Measurements from ENCODE around the gene TENM4. TPM values are rescaled to one million over a fixed set of nuclear protein-coding genes. Genes with fewer than 3 reads are reported as not detected.

Gene TENM4
- total RNA-seq, 1 donor: 10.4 TPM

DNA sequence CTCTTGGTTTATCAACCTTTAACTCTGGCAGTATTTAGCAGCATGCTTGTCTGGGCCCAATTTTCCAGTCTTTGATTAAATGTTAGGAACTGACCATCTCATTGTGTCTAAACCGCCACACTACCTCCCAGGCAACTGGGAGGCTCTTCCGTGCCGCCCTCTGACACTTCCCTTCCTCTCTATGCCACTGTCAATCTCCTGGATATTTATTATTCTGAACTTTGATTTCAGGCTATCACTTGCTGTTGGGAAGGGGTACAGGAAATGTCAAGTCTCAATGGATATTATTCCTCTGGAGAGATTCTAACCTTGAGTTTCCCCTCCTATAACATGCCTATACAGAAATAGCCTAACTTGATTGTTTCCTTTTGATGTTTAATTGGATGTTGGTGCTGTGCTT, 643.3 kb downstream of the TENM4 start:
- H3K4me3 ChIP-seq (ENCODE audit: low read depth, low read length): no peak overlapping the region
- TF ChIP-seq, protein P1, sequence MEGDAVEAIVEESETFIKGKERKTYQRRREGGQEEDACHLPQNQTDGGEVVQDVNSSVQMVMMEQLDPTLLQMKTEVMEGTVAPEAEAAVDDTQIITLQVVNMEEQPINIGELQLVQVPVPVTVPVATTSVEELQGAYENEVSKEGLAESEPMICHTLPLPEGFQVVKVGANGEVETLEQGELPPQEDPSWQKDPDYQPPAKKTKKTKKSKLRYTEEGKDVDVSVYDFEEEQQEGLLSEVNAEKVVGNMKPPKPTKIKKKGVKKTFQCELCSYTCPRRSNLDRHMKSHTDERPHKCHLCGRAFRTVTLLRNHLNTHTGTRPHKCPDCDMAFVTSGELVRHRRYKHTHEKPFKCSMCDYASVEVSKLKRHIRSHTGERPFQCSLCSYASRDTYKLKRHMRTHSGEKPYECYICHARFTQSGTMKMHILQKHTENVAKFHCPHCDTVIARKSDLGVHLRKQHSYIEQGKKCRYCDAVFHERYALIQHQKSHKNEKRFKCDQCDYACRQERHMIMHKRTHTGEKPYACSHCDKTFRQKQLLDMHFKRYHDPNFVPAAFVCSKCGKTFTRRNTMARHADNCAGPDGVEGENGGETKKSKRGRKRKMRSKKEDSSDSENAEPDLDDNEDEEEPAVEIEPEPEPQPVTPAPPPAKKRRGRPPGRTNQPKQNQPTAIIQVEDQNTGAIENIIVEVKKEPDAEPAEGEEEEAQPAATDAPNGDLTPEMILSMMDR (IDR thresholded peaks at IDR 0.05; ENCODE audit: insufficient read depth, low read depth, low read length): no peak
- no peak for DNase-seq (ENCODE audit: low read depth)

DNA sequence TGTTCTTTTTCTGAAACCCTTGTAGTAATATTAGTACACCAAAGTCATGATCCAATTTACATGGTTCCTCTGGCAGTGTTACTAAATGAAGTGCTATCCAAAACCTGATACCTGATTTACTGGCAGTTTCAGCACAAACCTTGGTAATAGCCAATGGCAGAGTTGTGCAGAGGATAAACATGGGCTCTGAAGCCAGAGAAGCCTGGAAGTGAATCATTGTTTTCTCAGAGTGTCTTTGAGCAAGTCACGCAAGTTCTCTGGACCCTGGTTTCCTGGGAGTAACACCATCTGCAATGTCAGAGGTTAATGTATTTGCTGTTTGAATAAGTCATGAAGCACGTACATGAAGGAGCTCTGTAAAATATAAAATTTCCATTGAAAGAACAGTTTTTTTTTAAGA, 643.9 kb downstream of the TENM4 start:
- TF ChIP-seq, protein P1 (IDR thresholded peaks at IDR 0.05; ENCODE audit: insufficient read depth, low read depth, low read length): no peak
- DNase-seq (ENCODE audit: low read depth): peak; percentile 93
- H3K4me3 ChIP-seq (ENCODE audit: low read depth, low read length): no peak overlapping the region

DNA sequence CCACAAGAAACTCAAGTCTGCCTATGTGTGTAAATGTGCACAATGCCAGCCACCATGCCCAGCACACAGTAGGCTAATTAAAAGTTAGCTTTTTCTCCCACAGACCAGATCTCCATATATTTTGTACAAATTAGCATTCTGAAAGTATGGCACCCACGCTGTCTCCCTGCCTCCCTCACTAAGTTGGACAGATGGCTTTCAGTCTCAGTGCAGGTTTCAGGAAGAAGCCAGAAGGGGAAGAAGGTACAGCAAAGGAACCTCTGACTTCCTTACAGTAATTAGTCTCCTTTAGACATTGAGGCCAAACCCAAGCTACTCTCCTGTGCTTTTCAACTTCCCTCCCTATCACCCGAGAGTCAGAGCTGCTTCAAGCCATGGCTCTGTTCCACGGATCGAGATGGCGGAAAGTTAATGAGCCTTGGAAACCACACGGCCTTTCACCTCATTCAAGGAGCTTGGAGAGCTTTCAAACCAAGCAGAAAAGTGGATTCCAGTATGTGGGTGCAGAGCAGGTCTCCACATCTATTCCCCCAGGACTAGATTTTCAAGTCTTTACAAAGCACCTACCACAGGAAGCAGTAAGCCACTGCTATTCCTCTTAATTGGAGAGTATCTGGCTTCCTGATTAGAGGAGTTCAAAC, 645.1 kb downstream of the TENM4 start:
- H3K4me3 ChIP-seq (ENCODE audit: low read depth, low read length): no peak overlapping the region
- DNase-seq (ENCODE audit: low read depth): no peak
- TF ChIP-seq, protein P1 (IDR thresholded peaks at IDR 0.05; ENCODE audit: insufficient read depth, low read depth, low read length): no peak

DNA sequence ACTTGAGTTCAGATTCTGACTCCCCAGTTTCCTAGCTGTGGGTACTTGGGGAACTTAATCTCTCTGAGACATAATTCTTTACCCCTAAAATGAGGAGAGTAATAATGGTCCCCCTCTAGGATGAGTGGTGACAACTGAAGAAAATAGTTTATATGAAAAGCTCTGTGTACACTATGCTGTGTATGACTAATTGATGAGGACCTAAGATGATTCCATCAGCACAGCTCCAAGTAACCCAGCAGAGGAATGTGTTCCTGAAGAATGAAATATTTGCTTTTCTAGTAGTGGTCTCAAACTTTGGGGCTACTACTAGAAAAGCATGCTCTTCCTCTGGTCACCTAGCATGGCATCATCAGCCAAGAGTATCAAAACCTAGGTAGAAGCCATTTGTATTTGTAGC, 648.9 kb downstream of the TENM4 start:
- no peak overlapping the region for H3K4me3 ChIP-seq (ENCODE audit: low read depth, low read length)
- DNase-seq (ENCODE audit: low read depth): no peak
- TF ChIP-seq, protein P1 (IDR thresholded peaks at IDR 0.05; ENCODE audit: insufficient read depth, low read depth, low read length): no peak

DNA sequence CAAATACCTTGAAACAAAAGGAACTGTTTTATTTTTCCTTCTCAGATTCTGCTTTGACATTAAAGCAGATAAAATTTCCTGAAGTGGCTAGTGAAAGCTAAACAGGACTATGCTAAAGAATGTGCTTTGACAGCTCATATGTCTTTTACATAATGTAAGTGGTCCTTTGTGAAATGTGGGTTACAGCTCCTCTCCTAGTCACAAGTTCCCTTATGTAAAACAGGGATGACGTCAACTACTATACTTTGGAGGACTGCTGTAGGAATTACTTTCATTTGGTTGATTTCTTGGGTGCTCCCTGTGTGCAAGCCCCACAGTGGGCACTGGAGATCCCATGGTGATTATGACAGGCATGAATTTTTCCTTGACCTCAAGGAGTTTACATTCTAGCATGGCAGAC, 649.6 kb downstream of the TENM4 start:
- TF ChIP-seq, protein P1 (IDR thresholded peaks at IDR 0.05; ENCODE audit: insufficient read depth, low read depth, low read length): no peak
- no peak overlapping the region for H3K4me3 ChIP-seq (ENCODE audit: low read depth, low read length)
- peak; percentile 65 for DNase-seq (ENCODE audit: low read depth)

DNA sequence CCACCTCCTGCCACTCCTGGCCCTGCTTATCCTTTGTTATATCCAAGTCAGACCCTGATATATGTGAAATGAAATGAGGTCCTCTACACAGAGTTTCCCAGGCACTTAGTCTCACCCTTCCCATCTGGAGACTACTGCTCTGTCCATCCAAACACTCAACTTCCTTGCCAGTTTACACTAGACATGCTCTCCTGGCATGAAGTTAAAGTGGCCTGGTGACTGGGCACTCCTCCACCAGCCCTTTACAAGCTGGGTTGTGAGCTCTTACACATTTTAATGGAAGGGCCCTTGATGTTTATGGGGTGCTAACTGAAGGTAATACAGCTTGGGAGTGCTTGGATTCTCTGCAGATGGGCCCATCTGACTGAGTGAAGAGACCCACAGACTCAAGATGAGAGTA, 650.0 kb downstream of the TENM4 start:
- TF ChIP-seq, protein P1 (IDR thresholded peaks at IDR 0.05; ENCODE audit: insufficient read depth, low read depth, low read length): no peak
- no peak overlapping the region for H3K4me3 ChIP-seq (ENCODE audit: low read depth, low read length)
- no peak for DNase-seq (ENCODE audit: low read depth)

DNA sequence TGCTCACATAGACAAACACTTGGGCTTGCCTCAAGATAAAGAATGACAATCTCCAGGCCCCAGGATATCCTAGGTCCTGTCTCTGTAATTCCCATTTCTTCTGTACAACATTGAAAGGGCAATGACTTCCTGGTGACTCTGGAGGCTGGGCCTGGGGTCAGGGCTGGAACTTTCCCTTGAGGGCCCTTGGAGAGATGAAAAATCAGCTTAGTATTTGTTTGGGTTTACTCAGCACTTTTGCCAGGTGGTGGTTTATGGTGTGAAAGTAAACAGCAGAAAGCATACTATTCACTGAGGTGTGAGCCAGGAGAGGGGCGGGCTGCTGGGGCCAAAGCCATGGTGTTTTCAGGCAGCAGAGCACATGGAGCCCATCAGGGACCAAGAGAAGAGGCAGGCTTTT, 651.5 kb downstream of the TENM4 start:
- DNase-seq (ENCODE audit: low read depth): no peak
- H3K4me3 ChIP-seq (ENCODE audit: low read depth, low read length): no peak overlapping the region
- TF ChIP-seq, protein P1 (IDR thresholded peaks at IDR 0.05; ENCODE audit: insufficient read depth, low read depth, low read length): no peak
